GM12801 (cell line): ENCODE data around the gene MTHFD1.

ENCODE experiments used
- TF ChIP-seq, protein P1 (sequence below): IDR thresholded peaks from one replicate; pipeline ENCODE4 v1.5.1; 2011; ENCODE audit warnings: control low read depth; ENCODE audit not compliant: insufficient read length; ENCODE audit errors: extremely low read depth

MTHFD1 gene

DNA sequence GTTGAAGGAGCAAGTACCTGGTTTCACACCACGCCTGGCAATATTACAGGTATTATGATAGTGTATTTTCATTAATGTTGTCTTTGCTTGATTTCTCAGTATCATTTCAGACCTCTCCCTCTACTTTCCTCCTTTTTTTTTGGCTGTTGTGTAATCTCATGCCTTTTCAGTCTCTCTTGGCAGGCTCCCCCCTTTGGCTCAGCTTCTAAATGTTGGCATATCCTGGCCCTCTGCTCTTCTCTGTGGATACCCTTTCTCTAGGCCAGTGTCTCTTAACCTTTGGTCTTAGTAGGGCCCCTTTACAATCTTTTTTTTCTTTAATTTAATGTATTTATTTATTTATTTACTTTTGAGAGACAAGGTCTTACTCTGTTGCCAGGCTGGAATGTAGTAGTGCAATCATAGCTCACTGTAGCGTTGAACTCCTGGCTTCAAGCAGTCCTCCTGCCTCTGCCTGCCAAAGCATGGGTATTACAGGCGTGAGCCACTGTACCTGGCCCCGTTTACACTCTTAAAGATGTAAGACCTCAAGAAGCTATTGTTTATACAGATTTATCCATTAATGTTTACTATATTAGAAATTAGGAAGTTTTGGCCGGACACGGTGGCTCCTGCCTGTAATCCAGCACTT is 12.8 kb downstream of the MTHFD1 start:
- TF ChIP-seq, protein P1, sequence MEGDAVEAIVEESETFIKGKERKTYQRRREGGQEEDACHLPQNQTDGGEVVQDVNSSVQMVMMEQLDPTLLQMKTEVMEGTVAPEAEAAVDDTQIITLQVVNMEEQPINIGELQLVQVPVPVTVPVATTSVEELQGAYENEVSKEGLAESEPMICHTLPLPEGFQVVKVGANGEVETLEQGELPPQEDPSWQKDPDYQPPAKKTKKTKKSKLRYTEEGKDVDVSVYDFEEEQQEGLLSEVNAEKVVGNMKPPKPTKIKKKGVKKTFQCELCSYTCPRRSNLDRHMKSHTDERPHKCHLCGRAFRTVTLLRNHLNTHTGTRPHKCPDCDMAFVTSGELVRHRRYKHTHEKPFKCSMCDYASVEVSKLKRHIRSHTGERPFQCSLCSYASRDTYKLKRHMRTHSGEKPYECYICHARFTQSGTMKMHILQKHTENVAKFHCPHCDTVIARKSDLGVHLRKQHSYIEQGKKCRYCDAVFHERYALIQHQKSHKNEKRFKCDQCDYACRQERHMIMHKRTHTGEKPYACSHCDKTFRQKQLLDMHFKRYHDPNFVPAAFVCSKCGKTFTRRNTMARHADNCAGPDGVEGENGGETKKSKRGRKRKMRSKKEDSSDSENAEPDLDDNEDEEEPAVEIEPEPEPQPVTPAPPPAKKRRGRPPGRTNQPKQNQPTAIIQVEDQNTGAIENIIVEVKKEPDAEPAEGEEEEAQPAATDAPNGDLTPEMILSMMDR: no peak

DNA sequence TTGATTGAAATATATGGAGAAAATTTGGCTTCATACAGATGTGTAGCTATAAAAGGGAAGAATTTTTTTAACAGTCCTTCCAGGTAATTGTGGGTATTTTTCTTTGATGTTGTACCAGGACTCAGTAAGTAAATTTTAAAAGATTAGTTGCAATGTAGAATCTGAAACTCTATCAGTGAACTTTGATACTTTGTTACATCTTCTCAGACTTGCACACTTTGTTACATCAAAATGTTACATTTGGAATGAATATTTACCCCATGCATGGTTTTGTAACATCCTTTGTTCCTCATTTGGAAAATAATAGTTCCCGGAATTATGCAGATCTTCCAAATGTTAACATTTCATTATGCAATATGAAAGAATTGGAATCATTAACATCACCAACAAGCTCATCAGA is 13.8 kb downstream of the MTHFD1 start:
- TF ChIP-seq, protein P1: no peak

DNA sequence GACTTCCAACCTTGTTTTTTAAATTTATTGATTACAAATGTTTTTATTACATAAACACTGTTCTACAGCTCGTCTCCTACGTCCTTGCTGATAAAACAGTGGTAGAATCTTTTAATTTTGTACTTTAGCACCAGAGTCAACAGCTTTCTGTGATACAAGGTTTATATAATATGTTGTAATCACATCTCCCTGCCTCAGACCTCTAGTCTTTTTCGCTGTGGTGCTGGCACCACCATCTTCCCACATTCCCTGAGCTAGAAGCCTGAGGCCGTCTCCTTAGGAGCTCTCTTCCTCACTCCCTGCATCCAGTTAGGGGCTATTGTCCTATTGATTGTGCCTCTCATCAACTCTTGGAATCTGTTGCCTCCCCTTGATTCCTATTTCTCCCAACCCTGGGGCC is 17.1 kb downstream of the MTHFD1 start:
- TF ChIP-seq, protein P1: no peak

DNA sequence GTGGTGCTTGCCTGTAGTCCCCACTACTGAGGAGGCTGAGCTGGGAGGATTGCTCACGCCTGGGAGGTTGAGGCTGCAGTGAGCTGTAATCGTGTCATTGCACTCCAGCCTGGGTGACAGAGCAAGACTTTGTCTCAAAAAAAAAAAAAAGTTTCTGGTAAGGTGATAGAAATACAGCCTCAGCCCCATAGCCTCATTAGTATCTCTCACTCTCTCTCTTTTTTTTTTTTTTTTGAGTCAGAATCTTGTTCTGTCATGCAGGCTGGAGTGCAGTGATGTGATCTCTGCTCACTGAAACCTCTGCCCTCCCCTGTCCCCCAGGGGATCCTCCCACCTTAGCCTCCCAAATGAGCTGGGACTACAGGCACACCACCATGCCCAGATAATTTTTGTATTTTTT is 19.2 kb downstream of the MTHFD1 start:
- TF ChIP-seq, protein P1: no peak

DNA sequence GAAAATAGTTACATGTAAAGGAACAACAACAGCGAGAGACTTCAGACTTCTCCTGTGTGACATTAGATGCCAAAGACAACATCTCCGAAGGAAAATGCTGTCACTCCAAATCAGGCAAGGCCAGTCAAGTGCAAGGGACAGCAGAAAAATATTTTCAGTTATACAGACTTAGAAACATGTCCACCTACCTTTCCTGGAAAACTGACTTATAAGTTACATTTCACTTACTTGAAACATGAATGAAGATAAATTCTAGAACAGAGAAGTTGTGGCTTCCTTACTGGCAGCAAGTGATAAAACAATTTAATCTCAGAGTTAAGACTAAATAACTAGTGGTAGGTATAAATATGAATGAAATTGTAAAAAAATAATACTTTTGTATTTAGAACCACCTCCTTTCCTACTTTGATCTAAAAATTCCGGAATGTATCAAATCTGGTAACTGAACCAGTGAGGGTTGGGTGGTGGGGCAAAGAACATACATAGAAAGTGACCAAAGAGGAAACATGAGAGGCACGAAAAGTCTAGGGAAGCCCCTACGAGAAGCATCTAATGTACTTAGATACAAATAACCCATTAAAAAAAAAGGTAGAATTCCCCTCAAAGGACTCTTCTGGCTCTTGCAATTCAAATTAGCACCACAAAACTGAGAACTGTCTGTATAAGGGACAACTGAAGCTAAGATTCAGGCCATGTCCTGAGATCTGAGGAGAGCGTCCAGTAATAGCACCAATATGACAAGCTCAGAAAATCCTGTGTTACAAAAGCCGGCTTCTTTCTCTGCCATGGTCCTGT is 21.2 kb downstream of the MTHFD1 start:
- TF ChIP-seq, protein P1: no peak

DNA sequence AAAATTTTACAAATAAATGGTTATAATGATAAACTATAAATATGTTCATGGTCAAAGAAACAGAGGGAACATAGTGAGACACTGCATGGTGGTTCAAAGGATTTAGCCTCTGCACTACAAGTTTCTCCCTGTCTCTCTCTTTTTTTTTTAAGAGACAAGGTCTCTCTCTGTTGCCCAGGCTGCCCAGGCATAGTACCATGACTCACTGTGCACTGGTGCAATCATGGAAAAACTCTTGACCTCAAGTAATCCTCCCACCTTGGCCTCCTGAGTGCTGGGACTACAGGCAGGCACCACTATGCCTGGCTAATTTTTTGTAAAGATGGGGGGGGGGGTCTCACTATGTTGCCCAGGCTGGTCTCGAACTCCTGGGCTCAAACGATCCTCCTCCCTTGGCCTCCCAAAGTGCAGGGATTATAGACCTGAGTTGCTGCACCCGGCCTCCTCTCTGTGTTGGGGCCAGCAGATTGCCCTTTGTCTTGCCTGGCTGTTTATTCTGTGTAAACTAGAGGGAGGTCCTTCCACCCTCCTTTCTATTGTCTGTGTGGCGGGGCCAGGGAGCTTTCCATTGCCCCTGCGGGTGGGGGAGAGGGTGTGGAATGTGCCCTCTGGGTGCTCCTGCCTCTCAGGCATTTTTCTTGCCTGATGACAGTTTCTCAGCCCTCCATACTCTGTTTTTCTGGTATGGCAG is 22.1 kb downstream of the MTHFD1 start:
- TF ChIP-seq, protein P1: no peak

DNA sequence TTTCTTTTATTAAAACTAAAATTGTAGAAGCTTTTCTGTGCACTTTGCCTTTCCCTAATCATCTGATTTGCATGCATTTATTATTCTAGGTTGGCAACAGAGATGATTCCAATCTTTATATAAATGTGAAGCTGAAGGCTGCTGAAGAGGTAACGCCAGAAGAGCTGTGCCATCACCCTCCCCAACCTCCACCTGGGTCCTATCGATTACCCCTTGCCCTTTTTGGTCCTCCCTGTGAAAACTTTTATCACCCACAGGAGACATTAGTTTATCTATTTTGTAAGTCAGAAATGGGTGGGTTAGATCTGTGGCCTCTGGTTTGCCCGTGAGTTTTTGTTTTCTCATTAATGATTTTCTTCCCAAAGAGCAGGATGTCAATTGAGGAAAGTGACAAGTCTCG is 22.8 kb downstream of the MTHFD1 start:
- TF ChIP-seq, protein P1: no peak
